GM19463 (cell line): ENCODE results near the gene ARF6.
"Not testable (repeated sequence)": the region's sequence is repeated elsewhere in the genome, so short reads cannot be mapped to it uniquely, and the experiment has no call there.

Experiments
- ATAC-seq: cut with Tn5 transposase; IDR thresholded peaks from one replicate; pipeline ENCODE4 v1.9.1; 2021; ENCODE audit warnings: mild to moderate bottlenecking, moderate library complexity; ENCODE audit not compliant: unreplicated experiment

ARF6 gene

GRCh38 chr14:49892636-49893308 lies at the start of gene ARF6:
TSS of gene ARF6 (plus strand) at chr14:49893082. CDS start at chr14:49893737, 655 bp downstream.
- ATAC-seq = peak; percentile 86

GRCh38 chr14:49849213-49849847 lies 43.6 kb upstream of the ARF6 start:
- no peak for ATAC-seq

DNA sequence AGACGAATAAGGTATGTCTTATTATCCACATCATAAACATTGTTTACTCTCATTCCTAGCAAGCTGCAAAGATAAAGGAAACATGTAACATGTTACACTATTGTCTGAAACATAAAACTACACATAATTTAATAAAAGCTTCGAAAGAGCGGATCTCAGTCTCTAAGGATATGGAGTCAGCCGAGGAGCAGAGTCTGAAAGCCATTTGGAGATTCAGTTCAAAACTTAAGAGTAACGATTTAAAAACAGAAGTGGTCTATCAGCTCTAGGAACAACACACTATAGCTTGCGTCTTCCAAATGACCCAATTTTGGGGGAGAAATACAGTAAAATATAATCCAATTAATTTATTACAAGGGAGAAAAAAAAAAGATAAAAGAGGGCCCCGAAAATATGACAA lies 41.1 kb upstream of the ARF6 start:
- no peak for ATAC-seq

- peak; percentile 88 for ATAC-seq
Measured at GRCh38 chr14:49852301-49853157, 40.4 kb upstream of the ARF6 start, which contains the start of gene NEMF. TSS of gene NEMF (minus strand) at chr14:49852788. CDS start at chr14:49852753, 35 bp downstream.

GRCh38 chr14:49853158-49853477 lies 39.8 kb upstream of the ARF6 start:
- ATAC-seq = peak; percentile 12

- peak; percentile 36 for ATAC-seq
Measured at GRCh38 chr14:49853572-49854375, 39.1 kb upstream of the ARF6 start.

GRCh38 chr14:49857427-49858003 lies 35.4 kb upstream of the ARF6 start:
- ATAC-seq = no peak

GRCh38 chr14:49858383-49858782 lies 34.5 kb upstream of the ARF6 start:
- ATAC-seq = no peak

- no peak for ATAC-seq
Measured at GRCh38 chr14:49860988-49861698, 31.7 kb upstream of the ARF6 start.

- no peak for ATAC-seq
Measured at GRCh38 chr14:49861699-49862088, 31.2 kb upstream of the ARF6 start.

GRCh38 chr14:49862089-49862673 lies 30.7 kb upstream of the ARF6 start:
- no peak for ATAC-seq

GRCh38 chr14:49863487-49864281 lies 29.2 kb upstream of the ARF6 start:
- no peak for ATAC-seq

- ATAC-seq = no peak
Measured at GRCh38 chr14:49865431-49865859, 27.4 kb upstream of the ARF6 start.

DNA sequence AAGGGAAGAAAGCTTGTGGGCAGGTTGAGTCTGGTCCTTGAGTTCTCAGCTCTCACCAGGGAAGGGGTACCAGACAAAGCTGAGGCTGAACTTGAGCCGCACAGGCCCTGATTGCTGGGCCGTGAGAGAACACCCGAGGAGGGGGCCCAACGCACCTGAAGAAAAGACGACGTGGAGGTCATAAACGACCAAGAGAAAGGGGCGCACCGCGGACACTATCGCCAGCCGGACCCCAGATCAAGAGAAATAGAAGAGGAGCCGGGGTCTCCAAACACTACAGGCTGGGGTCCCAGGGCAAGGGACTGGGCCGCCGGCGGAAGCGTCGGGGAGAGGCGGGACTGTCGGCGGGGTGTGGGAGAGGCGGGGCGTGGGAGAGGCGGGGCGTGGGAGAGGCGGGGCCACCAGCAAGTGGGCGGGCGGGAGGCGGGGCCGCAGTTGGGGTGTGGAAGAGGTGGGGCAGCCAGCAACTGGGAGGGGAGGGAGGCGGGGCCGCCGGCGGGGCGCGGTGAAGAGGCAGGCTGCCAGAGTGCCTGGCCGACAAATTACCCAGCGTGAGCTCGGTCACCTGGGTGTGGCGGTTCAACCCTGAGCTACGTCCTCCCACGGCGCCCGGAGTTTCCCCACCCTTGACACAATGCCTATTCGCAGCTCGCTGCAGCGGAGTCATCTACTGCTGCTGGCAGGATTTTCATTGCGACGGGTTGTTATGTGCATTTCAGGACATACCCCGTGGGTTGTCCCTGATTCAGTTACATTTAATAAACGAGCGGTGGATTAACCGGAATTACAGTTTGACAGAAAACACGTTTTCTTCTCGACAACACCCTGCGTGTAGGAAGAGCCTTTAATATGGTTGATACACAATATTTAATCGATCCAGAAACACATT lies 24.8 kb upstream of the ARF6 start:
- ATAC-seq = peak; percentile 86

DNA sequence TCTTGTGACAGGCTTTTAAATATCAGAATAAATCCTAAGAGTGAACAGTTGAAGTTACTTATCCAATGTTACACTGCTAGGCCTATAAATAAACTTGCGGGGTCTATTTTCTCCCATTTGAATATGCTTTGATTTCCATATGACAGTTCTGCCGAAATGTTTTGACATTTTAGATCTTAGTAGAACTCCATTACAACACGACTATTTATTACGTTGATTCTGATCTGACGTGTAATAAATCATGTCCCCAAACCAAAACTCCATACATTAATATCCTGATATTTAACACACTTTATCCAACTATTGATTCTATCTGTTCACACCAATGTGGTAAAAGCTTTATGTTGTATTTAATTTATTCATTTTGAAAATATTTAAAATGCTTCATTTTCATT lies 24.2 kb upstream of the ARF6 start:
- no peak for ATAC-seq

DNA sequence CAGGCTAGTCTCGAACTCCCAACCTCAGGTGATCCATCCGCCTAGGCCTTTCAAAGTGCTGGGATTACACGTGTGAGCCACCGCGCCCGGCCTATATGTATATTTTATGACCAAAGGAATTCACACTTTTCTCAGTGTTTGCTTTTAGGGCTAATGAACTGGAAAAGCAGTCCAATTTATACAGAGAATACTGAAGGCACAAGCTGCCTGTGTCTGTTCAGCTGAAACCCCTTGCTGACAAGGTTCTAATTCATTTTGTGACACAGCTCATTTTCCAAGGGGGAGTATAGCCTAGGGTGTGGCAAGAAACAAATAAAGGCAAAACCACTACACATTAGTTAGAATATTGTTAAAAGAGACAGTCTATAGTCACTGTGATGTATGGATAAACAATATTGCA lies 22.0 kb upstream of the ARF6 start:
- ATAC-seq = no peak

- not testable (repeated sequence) for ATAC-seq
Measured at GRCh38 chr14:49873548-49873947, 19.3 kb upstream of the ARF6 start.
